Chondrocyte (in vitro differentiated cells): ENCODE data around the gene NINL. TPM values are rescaled to one million over a fixed set of nuclear protein-coding genes. Genes with fewer than 3 reads are reported as not detected.
"Not testable (repeated sequence)": the region's sequence is repeated elsewhere in the genome, so short reads cannot be mapped to it uniquely, and the experiment has no call there.

ENCODE experiments used
- DNase-seq: peaks from one replicate; pipeline ENCODE4 v3.0.0; 2021; ENCODE audit warnings: mixed read lengths, low spot score
- H3K27ac Mint-ChIP-seq: one replicate; pipeline ENCODE4 v1.8.0; 2021; ENCODE audit warnings: mild to moderate bottlenecking, moderate library complexity, mixed read lengths; ENCODE audit not compliant: unreplicated experiment
- H3K27me3 Mint-ChIP-seq: 2 replicates; pipeline ENCODE4 v1.8.0; 2021; ENCODE audit warnings: low read depth, mixed read lengths
- H3K36me3 Mint-ChIP-seq: 2 replicates; pipeline ENCODE4 v1.8.0; 2021; ENCODE audit warnings: low read depth, mixed read lengths
- H3K4me1 Mint-ChIP-seq: 2 replicates; pipeline ENCODE4 v1.8.0; 2021; ENCODE audit warnings: low read depth, mild to moderate bottlenecking, mixed read lengths
- H3K4me3 Mint-ChIP-seq: one replicate; pipeline ENCODE4 v1.8.0; 2021; ENCODE audit warnings: mild to moderate bottlenecking, moderate library complexity, mixed read lengths; ENCODE audit not compliant: unreplicated experiment
- H3K9me3 Mint-ChIP-seq: 2 replicates; pipeline ENCODE4 v1.8.0; 2021; ENCODE audit warnings: low read depth, mixed read lengths
- total RNA-seq: library from RNA; stranded (reverse); gene quantifications from 3 replicates; pipeline ENCODE4 v1.2.1, GENCODE V29; 2021
- TF ChIP-seq, protein P1 (sequence below): fragments of 200-600 bp; sonication (generic); IDR thresholded peaks from 2 replicates; pipeline ENCODE4 v1.5.0; 2021; ENCODE audit warnings: antibody characterized with exemption, mild to moderate bottlenecking, moderate library complexity

The NINL gene
- total RNA-seq, 1 donor from 2014 or later, result 10.6 TPM

DNA sequence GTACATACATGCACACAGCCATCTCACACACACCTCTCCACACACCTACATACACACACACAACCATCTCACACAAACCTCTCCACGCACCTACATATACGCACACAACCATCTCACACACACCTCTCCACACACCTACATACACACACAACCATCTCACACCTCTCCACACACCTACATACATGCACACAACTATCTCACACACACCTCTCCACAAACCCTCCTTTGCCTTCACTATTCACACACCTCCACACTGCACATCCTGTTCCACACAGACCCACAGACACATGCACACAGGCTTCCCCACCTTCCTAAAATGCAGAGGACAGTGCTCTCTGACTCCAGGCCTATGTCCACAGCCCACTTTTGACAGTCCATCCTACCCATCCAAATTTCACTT, 16.3 kb upstream of the NINL start:
- no peak for DNase-seq
- no peak overlapping the region for H3K27ac Mint-ChIP-seq
- H3K4me1 Mint-ChIP-seq, result no peaks in the 10 kb centered on the region
- no peaks in the 10 kb centered on the region for H3K9me3 Mint-ChIP-seq
- no peaks in the 10 kb centered on the region for H3K36me3 Mint-ChIP-seq
- no peak overlapping the region for H3K4me3 Mint-ChIP-seq
- TF ChIP-seq, protein P1, sequence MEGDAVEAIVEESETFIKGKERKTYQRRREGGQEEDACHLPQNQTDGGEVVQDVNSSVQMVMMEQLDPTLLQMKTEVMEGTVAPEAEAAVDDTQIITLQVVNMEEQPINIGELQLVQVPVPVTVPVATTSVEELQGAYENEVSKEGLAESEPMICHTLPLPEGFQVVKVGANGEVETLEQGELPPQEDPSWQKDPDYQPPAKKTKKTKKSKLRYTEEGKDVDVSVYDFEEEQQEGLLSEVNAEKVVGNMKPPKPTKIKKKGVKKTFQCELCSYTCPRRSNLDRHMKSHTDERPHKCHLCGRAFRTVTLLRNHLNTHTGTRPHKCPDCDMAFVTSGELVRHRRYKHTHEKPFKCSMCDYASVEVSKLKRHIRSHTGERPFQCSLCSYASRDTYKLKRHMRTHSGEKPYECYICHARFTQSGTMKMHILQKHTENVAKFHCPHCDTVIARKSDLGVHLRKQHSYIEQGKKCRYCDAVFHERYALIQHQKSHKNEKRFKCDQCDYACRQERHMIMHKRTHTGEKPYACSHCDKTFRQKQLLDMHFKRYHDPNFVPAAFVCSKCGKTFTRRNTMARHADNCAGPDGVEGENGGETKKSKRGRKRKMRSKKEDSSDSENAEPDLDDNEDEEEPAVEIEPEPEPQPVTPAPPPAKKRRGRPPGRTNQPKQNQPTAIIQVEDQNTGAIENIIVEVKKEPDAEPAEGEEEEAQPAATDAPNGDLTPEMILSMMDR, result no peak
- H3K27me3 Mint-ChIP-seq, result no peaks in the 10 kb centered on the region

DNA sequence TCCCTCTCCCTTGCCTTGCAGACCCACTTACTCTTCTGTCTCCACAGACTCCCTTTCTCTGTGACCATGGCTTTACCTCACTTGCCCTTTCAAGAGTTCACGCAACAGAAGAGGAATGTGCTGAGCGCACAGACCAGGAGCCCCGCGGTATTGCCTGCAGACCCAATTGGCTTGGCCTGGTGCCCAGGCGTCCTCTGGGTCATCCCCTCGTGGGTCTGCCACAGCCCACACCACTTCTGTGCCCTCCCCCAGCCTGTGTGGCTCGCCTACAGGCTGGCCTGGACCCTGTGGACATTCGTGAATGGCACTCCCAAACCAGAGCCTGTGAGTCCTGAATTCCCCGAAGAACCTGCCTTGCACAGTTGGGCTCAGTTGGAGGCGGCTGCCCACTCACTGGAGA, 15.3 kb upstream of the NINL start:
- Mint-ChIP-seq H3K27ac (no peak overlapping the region), H3K27me3 (no peaks in the 10 kb centered on the region), H3K4me1 (no peaks in the 10 kb centered on the region), H3K9me3 (no peaks in the 10 kb centered on the region), H3K4me3 (no peak overlapping the region), H3K36me3 (no peaks in the 10 kb centered on the region)
- TF ChIP-seq, protein P1, result no peak
- DNase-seq, result no peak

DNA sequence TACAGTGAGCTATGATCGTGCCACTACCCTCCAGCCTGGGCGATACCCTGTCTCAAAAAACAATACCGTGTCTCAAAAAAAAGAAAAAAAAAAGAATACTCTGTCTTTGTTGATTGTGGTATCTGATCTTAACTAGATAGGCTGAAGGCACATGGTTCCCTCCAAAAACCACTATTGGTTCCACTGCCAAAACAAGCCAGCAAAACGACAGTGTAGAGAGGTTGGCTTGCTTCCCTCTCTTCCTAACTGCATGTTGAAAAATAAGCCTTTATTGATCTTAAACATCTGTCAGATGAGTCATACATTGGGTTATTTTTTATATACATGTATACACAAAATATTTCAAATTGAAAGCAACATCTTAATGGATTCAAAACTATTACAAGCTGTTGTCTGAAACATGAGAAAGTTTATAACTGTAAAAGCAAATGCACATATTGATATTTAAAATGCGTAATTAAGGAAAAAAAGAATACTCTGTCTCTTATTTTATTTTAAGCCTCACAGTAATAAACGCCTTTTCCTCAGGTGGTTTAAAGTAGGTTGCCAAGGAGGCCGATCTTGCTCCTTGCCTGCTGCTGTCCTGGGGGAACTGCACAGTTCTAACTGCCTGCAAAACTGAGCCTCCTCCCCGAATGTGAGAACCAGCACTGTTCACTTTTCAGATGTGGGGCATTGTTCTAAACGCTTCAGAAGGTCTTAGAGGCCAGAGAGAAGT, 7.0 kb upstream of the NINL start:
- H3K36me3 Mint-ChIP-seq, result no peaks in the 10 kb centered on the region
- H3K4me3 Mint-ChIP-seq, result no peak overlapping the region
- no peaks in the 10 kb centered on the region for H3K4me1 Mint-ChIP-seq
- DNase-seq, result no peak
- TF ChIP-seq, protein P1, result no peak
- no peaks in the 10 kb centered on the region for H3K9me3 Mint-ChIP-seq
- no peak overlapping the region for H3K27ac Mint-ChIP-seq
- H3K27me3 Mint-ChIP-seq, result no peaks in the 10 kb centered on the region

DNA sequence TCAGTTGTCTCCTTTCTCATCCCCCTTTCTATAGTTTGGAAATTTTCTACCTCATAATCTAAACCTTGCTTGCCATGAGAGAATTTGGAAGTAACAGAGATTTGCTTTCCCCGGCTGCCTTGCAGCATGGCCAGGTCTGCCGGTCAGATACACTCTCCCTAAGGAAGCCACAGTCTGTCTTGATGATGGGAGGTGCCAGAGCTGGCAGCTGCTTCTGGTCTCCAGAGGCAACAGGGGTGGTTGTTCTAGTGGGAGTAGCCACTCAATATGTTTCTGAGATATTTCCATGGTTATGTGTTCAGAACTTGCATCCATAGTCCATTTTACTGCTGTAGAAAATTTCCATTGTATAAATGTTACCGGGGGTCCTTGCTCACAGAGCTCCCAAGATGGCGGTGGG, 5.4 kb upstream of the NINL start:
- not testable (repeated sequence) for H3K27me3 Mint-ChIP-seq, H3K9me3 Mint-ChIP-seq, H3K36me3 Mint-ChIP-seq, H3K4me1 Mint-ChIP-seq, H3K27ac Mint-ChIP-seq, DNase-seq, H3K4me3 Mint-ChIP-seq

DNA sequence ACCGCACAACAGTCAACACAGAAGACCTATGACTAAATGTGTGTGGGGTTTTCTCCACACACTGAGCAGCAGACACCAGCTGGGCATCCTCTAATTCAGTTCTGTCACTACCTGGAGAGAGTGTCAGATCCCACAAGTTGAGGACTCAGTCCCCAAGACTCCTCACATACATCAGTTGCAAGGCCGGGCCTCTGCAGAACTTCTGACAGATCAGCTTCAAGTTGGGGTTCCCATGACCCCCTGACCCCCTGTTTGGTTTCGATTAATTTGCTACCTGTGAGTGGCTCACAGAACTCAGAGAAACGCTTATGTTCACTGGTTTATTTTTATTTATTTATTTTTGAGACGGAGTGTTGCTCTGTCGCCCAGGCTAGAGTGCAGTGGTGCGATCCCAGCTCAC, 3.2 kb upstream of the NINL start:
- no peak overlapping the region for H3K27ac Mint-ChIP-seq
- H3K36me3 Mint-ChIP-seq, result no peaks in the 10 kb centered on the region
- no peak for DNase-seq

More for the DNA sequence above, 3.2 kb upstream of the NINL start:
- Mint-ChIP-seq H3K4me1 (peaks cover 11% of the 10 kb centered on the region), H3K4me3 (no peak overlapping the region), H3K27me3 (no peaks in the 10 kb centered on the region), H3K9me3 (no peaks in the 10 kb centered on the region)
- TF ChIP-seq, protein P1, result no peak
